Tibial artery (tissue), 4 donors: ENCODE results near the gene NKD1.
A peak's percentile ranks its signal among the peaks of the same experiment; 100 is the strongest.

Source experiments
- DNase-seq, 2 donors: peaks; one replicate each; pipeline ENCODE4 v3.0.0-alpha.2; 2019
- H3K27ac ChIP-seq, 2 donors: fragments of 200-600 bp; sonication (generic) in 1 of 2; 1 replicate in 1 of 2; 2 replicates in 1 of 2; pipeline ENCODE4 v1.5.1; 2018 to 2019; ENCODE audit warnings: mild to moderate bottlenecking in 1 of 2
- H3K27me3 ChIP-seq, 2 donors: fragments of 200-600 bp; sonication (generic) in 1 of 2; one replicate each; pipeline versions ENCODE4 v1.5.1 to v1.6.0; 2016 to 2019
- H3K36me3 ChIP-seq, 3 donors: fragments of 200-600 bp; sonication (generic) in 2 of 3; one replicate each; pipeline ENCODE4 v1.5.1; 2016 to 2019; ENCODE audit warnings: mild to moderate bottlenecking in 2 of 3
- H3K4me1 ChIP-seq, 4 donors: fragments of 200-600 bp; sonication (generic) in 2 of 4; 1 replicate in 3 of 4; 2 replicates in 1 of 4; pipeline ENCODE4 v1.5.1; 2016 to 2019
- H3K4me3 ChIP-seq, 2 donors: fragments of 200-600 bp; sonication (generic) in 1 of 2; 1 replicate in 1 of 2; 2 replicates in 1 of 2; pipeline ENCODE4 v1.5.1; 2018 to 2019; ENCODE audit warnings: mild to moderate bottlenecking in 2 of 2
- H3K9me3 ChIP-seq, 3 donors: fragments of 200-600 bp; sonication (generic) in 1 of 3; one replicate each; pipeline ENCODE4 v1.5.1; 2016 to 2019
- intact Hi-C: fragments of 100-400 bp; cut with DNase I; formaldehyde crosslinking; loops from one replicate; pipeline ENCODE4 v1.15.0; 2023; ENCODE audit warnings: low total_unique reads
- TF ChIP-seq, protein P1 (sequence below), 2 experiments: fragments of 200-600 bp in 1 of 2; fragments of 450-650 bp in 1 of 2; IDR thresholded peaks; one replicate each; pipeline ENCODE4 v1.5.1; 2017 to 2019; ENCODE audit warnings: antibody characterized with exemption in 2 of 2, mild to moderate bottlenecking in 1 of 2, moderate library complexity in 1 of 2

The NKD1 gene

GRCh38 chr16:50617646-50618184 is 69.5 kb downstream of the NKD1 start:
- no peak for DNase-seq
- intact Hi-C loops: no loop called here
- H3K4me1 ChIP-seq: peaks cover 0 to 49% (median 42%) of the 10 kb centered on the region in 4 donors
- TF ChIP-seq, protein P1, sequence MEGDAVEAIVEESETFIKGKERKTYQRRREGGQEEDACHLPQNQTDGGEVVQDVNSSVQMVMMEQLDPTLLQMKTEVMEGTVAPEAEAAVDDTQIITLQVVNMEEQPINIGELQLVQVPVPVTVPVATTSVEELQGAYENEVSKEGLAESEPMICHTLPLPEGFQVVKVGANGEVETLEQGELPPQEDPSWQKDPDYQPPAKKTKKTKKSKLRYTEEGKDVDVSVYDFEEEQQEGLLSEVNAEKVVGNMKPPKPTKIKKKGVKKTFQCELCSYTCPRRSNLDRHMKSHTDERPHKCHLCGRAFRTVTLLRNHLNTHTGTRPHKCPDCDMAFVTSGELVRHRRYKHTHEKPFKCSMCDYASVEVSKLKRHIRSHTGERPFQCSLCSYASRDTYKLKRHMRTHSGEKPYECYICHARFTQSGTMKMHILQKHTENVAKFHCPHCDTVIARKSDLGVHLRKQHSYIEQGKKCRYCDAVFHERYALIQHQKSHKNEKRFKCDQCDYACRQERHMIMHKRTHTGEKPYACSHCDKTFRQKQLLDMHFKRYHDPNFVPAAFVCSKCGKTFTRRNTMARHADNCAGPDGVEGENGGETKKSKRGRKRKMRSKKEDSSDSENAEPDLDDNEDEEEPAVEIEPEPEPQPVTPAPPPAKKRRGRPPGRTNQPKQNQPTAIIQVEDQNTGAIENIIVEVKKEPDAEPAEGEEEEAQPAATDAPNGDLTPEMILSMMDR (IDR thresholded peaks at IDR 0.05): no peak
- peaks cover 17 to 25% (median 22%) of the 10 kb centered on the region in 3 donors for H3K36me3 ChIP-seq
- no peaks in the 10 kb centered on the region for H3K9me3 ChIP-seq
- no peaks in the 10 kb centered on the region for H3K27me3 ChIP-seq
- no peak overlapping the region for H3K4me3 ChIP-seq
- peak overlapping the region in 1 of 2 donors; percentile 31 for H3K27ac ChIP-seq

GRCh38 chr16:50618238-50618918 is 70.2 kb downstream of the NKD1 start:
- no peak overlapping the region for H3K4me3 ChIP-seq
- peaks cover 17 to 25% (median 22%) of the 10 kb centered on the region in 3 donors for H3K36me3 ChIP-seq
- no peaks in the 10 kb centered on the region for H3K27me3 ChIP-seq
- H3K9me3 ChIP-seq: no peaks in the 10 kb centered on the region
- no peak for DNase-seq
- TF ChIP-seq, protein P1 (IDR thresholded peaks at IDR 0.05): no peak
- no peak overlapping the region for H3K27ac ChIP-seq
- H3K4me1 ChIP-seq: peaks cover 0 to 43% (median 35%) of the 10 kb centered on the region in 4 donors
- intact Hi-C loops: no loop called here

GRCh38 chr16:50619702-50620491 is 71.7 kb downstream of the NKD1 start:
- H3K27me3 ChIP-seq: no peaks in the 10 kb centered on the region
- peaks cover 22 to 28% (median 25%) of the 10 kb centered on the region in 3 donors for H3K36me3 ChIP-seq
- no peak for DNase-seq
- no peak overlapping the region for H3K4me3 ChIP-seq
- H3K9me3 ChIP-seq: no peaks in the 10 kb centered on the region
- intact Hi-C loops: no loop called here
- H3K4me1 ChIP-seq: peaks cover 0 to 35% (median 23%) of the 10 kb centered on the region in 4 donors
- no peak overlapping the region for H3K27ac ChIP-seq
- TF ChIP-seq, protein P1 (IDR thresholded peaks at IDR 0.05): no peak

GRCh38 chr16:50620646-50621451 is 72.7 kb downstream of the NKD1 start:
- TF ChIP-seq, protein P1 (IDR thresholded peaks at IDR 0.05): no peak
- peaks cover 27 to 34% (median 32%) of the 10 kb centered on the region in 3 donors for H3K36me3 ChIP-seq
- no peak for DNase-seq

DNA sequence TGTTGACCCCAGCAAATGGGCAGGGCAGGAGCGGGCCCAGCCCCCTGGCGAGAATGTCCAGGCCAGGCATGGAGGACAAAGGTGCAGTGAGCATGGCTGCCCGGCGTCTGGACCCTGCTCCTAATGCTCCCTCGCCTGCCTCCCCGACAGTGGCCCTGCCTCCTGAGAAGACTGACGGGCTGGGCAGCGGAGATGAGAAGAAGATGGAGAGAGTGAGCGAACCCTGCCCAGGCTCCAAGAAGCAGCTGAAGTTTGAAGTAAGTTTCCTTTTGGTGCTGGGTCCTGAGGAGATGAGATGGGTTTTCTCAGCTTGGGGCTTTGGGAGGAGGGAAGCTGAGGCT is 73.2 kb downstream of the NKD1 start:
- intact Hi-C loops: no loop called here
- H3K9me3 ChIP-seq: no peaks in the 10 kb centered on the region
- no peak overlapping the region for H3K27ac ChIP-seq
- no peaks in the 10 kb centered on the region for H3K27me3 ChIP-seq
- H3K4me1 ChIP-seq: peaks cover 0 to 32% (median 16%) of the 10 kb centered on the region in 4 donors
- peaks cover 31 to 40% (median 35%) of the 10 kb centered on the region in 3 donors for H3K36me3 ChIP-seq
- TF ChIP-seq, protein P1 (IDR thresholded peaks at IDR 0.05): no peak
- no peak for DNase-seq
- H3K4me3 ChIP-seq: no peak overlapping the region

More at GRCh38 chr16:50620646-50621451, 72.7 kb downstream of the NKD1 start:
- H3K4me1 ChIP-seq: peaks cover 0 to 32% (median 18%) of the 10 kb centered on the region in 4 donors
- intact Hi-C loops: no loop called here
- H3K9me3 ChIP-seq: no peaks in the 10 kb centered on the region
- H3K27me3 ChIP-seq: no peaks in the 10 kb centered on the region
- H3K27ac ChIP-seq: no peak overlapping the region
- H3K4me3 ChIP-seq: no peak overlapping the region
